Stimulated activated CD8-positive, alpha-beta memory T cell treated with anti-CD3 and anti-CD28 coated beads, Interleukin-12 subunit alpha, Interleukin-12 subunit beta, amount 100 ng/mL, for 24 hours (primary cell): Measurements from ENCODE around the gene MAP2K7.

Experiments
- DNase-seq: peaks from one replicate; pipeline ENCODE4 v3.0.0-alpha.2; 2020; ENCODE audit errors: extremely low read depth

Gene MAP2K7

GRCh38 chr19:7963566-7963965, 59.9 kb downstream of the MAP2K7 start:
- DNase-seq = no peak
